Activated CD4-positive, alpha-beta T cell treated with anti-CD3 and anti-CD28 coated beads, Interleukin-2, Interleukin-4, amounts not matched to agents 100 ng/mL and 50 ng/mL, durations not matched to agents 16 hours and 8 hours (primary cell): ENCODE results near the gene CXCL10.
"Not testable (repeated sequence)": the region's sequence is repeated elsewhere in the genome, so short reads cannot be mapped to it uniquely, and the experiment has no call there.

Source experiments
- DNase-seq: peaks from one replicate; pipeline ENCODE4 v3.0.0-alpha.2; 2020; ENCODE audit warnings: low spot score

Gene CXCL10

GRCh38 chr4:76028350-76028765 is 5.1 kb upstream of the CXCL10 start:
- no peak for DNase-seq

DNA sequence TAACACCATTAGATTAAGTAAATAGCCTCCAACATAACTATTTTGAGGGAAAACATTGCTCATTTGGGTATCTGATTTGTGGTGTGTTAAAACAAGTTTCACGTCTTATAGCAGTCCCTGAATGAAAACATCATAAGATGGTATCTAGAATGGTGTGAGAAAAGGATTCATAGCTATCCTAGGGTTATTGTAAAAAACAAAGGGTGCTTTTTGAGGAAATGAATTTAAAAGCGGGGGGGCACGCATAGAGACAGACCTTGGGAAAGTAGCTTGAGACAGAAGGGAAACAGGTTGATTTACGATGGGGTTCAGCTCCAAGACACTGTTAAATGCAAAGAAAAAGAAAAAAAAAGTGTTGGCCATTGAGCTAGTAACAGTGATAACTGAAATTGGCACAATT is 768 bp upstream of the CXCL10 start:
- DNase-seq, result peak; percentile 60

- DNase-seq, result no peak
Measured at GRCh38 chr4:76022677-76023076, 620 bp downstream of the CXCL10 start.

- DNase-seq, result no peak
Measured at GRCh38 chr4:76022031-76022430, 1.3 kb downstream of the CXCL10 start.

- DNase-seq, result no peak
Measured at GRCh38 chr4:76017056-76017686, 6.1 kb downstream of the CXCL10 start.

- peak; percentile 64 for DNase-seq
Measured at GRCh38 chr4:76016393-76016792, 6.9 kb downstream of the CXCL10 start.

DNA sequence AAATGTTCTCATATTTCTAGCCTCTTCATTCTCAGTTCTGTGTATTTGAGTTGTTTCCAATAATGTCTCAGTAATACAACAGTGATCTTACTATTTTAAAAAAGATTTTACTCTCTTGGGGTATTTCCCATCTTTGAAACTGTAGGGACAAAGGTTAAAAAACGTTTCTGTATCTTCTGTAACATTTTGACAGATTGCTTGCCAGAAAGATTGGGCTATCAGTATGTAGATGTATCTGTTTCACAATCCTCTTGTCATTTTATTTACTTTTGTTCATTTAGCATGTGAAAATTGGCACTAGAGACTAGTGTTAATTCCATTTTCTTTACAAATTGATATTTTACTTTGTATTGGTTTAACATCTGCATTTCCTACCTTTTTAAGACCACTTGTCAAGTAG is 9.8 kb downstream of the CXCL10 start:
- no peak for DNase-seq

GRCh38 chr4:76012388-76012801 is 10.9 kb downstream of the CXCL10 start:
- DNase-seq, result no peak

DNA sequence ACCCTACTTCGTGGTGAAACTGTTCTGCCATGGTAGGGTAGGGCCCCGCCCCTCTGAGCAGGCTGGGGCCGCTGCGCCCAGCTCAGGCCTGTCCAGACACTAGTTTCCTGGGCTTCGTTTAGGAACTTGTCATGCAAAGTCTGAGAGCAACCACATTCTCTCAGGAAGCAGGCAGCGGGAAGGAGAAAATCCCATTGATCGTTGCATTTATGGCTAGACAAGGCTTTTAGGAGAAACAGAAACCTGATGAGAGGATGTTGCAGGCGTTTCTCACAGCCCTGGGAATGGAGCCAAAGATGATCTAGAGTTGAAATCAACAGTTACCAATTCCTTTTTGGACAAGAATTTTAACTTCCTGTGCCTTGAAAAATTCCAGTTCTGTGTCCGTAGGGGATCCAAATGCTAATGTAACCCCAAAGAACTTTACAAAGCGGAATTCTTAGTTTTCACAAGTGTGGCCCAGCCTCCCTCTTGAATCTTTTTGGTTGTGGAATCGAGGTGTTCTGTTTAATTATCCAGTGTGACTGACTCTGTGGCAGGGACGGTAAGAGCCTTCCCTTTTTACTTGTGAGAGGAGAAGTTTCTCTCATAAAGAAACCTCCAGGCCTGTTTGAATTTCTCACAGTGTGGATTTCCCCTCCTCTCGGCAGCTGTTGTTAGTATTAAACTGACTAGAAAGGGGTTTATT is 11.5 kb downstream of the CXCL10 start:
- DNase-seq, result no peak

- DNase-seq, result no peak
Measured at GRCh38 chr4:76011018-76011670, 12.2 kb downstream of the CXCL10 start.

- DNase-seq, result no peak
Measured at GRCh38 chr4:76010576-76010975, 12.7 kb downstream of the CXCL10 start.

DNA sequence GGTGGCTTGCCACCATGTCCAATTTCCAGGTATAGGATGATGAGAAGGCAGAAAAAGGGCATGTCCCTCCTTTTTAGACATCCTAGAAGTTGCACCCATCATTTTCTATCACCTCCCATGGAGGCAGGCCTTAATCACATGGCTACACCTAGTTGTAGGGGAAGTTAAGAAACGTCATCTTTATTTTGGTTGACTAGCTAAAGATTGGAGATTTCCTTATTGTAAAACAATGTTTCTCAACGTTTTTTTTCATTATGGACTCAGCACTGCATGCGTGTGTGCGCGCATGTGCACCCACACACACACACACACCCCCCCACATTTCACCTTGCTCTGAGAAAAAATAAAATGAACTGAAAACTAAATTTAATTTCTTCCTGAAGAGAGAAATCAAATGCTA is 14.0 kb downstream of the CXCL10 start:
- DNase-seq, result no peak

- no peak for DNase-seq
Measured at GRCh38 chr4:76007089-76007862, 16.0 kb downstream of the CXCL10 start, which contains the start of gene CXCL9. CXCL9 (minus strand) TSS chr4:76007509; CDS start chr4:76007449, 60 bp downstream.

DNA sequence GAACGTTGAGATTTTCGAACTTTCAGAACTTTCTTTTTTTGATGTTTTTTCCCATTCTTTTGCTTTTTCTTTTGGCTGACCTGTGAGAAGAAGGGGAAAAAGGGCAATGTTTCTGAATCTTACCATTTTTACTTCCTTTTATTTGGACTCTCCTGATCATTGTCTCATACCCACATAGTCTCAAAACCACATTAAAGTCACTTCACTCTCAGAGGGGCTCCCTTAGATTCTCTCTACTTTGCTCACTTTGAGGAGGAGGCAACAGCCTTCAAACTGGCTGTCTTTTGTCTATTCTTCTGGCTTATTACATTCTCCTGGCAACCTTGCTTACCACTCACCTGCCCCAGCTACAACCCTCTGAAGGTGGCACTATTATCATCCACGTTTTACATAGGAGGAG is 19.7 kb downstream of the CXCL10 start:
- no peak for DNase-seq

- DNase-seq, result no peak
Measured at GRCh38 chr4:76003035-76003434, 20.3 kb downstream of the CXCL10 start.

- no peak for DNase-seq
Measured at GRCh38 chr4:76002176-76002575, 21.1 kb downstream of the CXCL10 start.

- no peak for DNase-seq
Measured at GRCh38 chr4:76001700-76002099, 21.6 kb downstream of the CXCL10 start.

DNA sequence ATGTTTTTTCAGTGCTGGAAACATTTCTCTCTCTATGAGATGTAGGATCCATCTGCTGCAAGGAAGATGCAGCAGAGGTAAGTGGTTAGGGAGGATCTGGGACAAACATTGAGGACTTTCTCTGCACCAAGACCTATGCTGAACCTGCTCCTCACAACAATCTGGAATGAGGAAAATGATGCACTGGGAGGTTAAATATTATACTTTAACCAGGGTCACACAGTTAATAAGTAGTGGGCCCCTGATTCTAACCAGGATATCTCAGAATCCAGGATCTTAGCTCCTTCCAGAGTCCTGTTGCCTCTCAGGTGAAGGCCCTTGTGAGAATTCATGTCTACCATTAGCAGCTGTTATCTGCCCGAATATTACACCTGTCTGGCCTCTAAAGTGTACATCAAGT is 23.0 kb downstream of the CXCL10 start:
- no peak for DNase-seq

GRCh38 chr4:75998525-75999147 is 24.7 kb downstream of the CXCL10 start:
- DNase-seq, result not testable (repeated sequence)

- no peak for DNase-seq
Measured at GRCh38 chr4:75997946-75998345, 25.4 kb downstream of the CXCL10 start.

DNA sequence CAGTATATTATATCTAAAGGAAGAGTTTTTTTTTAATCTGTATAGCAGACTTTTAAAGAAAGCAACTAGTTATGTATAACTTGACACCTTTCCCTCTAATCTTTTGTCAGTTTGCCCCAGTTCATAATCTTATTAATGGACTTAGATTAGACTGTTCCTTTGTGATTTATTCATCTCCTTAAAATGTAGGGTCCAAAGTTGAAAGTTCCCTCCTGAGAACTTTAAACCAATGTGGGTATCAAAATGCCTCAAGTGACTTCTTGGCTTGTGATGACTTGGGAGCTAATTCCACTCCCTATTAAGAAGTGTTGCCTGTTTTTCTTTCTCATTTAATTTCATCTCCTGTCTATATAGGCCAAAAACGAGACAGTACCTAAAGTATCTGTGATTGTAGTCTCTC is 26.2 kb downstream of the CXCL10 start:
- DNase-seq, result no peak

DNA sequence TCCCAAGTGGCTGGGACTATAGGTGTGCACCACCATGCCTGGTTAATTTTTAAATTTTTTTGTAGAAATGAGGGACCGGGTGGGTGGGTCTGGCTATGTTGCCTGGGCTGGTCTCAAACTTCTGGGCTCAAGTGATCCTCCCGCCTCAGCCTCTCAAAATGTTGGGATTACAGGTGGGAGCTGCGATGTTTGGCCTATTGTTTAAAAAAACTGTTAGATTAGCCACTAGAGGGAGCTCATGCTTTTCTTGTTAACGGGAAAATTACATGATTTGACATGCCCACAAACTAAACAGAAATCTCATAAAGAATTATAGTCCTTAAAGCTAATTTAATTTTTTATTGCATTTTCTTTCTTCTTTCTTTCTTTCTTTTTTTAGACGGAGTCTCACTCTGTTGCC is 27.6 kb downstream of the CXCL10 start:
- DNase-seq, result peak; percentile 79
